GM23248 (cell line): Measurements from ENCODE around the gene DRC1. TPM values are rescaled to one million over a fixed set of nuclear protein-coding genes. Genes with fewer than 3 reads are reported as not detected.
A peak's percentile ranks its signal among the peaks of the same experiment; 100 is the strongest.

Experiments
- DNase-seq: peaks from one replicate; pipeline ENCODE4 v3.0.0-alpha.2; 2015
- H2AFZ ChIP-seq: fragments of 200-600 bp; sonication (generic); 2 replicates; pipeline ENCODE4 v1.6.1; 2016; ENCODE audit warnings: antibody characterized with exemption
- H3F3A ChIP-seq: fragments of 200-600 bp; sonication (generic); 2 replicates; pipeline ENCODE4 v1.6.1; 2016; ENCODE audit warnings: mild to moderate bottlenecking, antibody characterized with exemption, mixed run types; ENCODE audit not compliant: insufficient read depth
- H3K27ac ChIP-seq: fragments of 200-600 bp; sonication (generic); 2 replicates; pipeline ENCODE4 v1.5.1; 2016; ENCODE audit warnings: mild to moderate bottlenecking
- H3K27me3 ChIP-seq: fragments of 200-600 bp; sonication (generic); replicated peaks from 2 replicates; pipeline ENCODE4 v1.6.1; 2016; ENCODE audit warnings: mild to moderate bottlenecking; ENCODE audit not compliant: insufficient read depth
- H3K36me3 ChIP-seq: fragments of 200-600 bp; sonication (generic); 2 replicates; pipeline ENCODE4 v1.6.1; 2016; ENCODE audit warnings: low read depth, mild to moderate bottlenecking
- H3K4me1 ChIP-seq: fragments of 200-600 bp; sonication (generic); 2 replicates; pipeline ENCODE4 v1.6.1; 2016; ENCODE audit warnings: mild to moderate bottlenecking; ENCODE audit not compliant: insufficient read depth
- H3K4me2 ChIP-seq: fragments of 200-600 bp; sonication (generic); one replicate; pipeline ENCODE4 v1.6.1; 2016; ENCODE audit warnings: mild to moderate bottlenecking; ENCODE audit not compliant: unreplicated experiment
- H3K4me3 ChIP-seq: fragments of 200-600 bp; sonication (generic); 2 replicates; pipeline ENCODE4 v1.5.1; 2016; ENCODE audit warnings: mild to moderate bottlenecking
- H3K79me2 ChIP-seq: fragments of 200-600 bp; sonication (generic); 2 replicates; pipeline ENCODE4 v1.6.1; 2016; ENCODE audit warnings: mild to moderate bottlenecking; ENCODE audit not compliant: insufficient read depth
- H3K9ac ChIP-seq: fragments of 200-600 bp; sonication (generic); 2 replicates; pipeline ENCODE4 v1.6.1; 2016; ENCODE audit warnings: mild to moderate bottlenecking
- H3K9me2 ChIP-seq: fragments of 200-600 bp; sonication (generic); 2 replicates; pipeline ENCODE4 v1.6.1; 2016; ENCODE audit warnings: mixed run types, mild to moderate bottlenecking, moderate library complexity; ENCODE audit not compliant: insufficient read depth
- H3K9me3 ChIP-seq: fragments of 200-600 bp; sonication (generic); one replicate; pipeline ENCODE4 v1.6.1; 2017; ENCODE audit warnings: low read depth
- H4K20me1 ChIP-seq: fragments of 200-600 bp; sonication (generic); 2 replicates; pipeline ENCODE4 v1.6.0; 2016; ENCODE audit not compliant: insufficient read depth
- EZH2 ChIP-seq: fragments of 200-600 bp; sonication (generic); IDR thresholded peaks from 2 replicates; pipeline ENCODE4 v1.6.1; 2018; ENCODE audit warnings: antibody characterized with exemption, mild to moderate bottlenecking; ENCODE audit not compliant: insufficient read depth, poor library complexity, severe bottlenecking
- EZH2phosphoT487 ChIP-seq: fragments of 200-600 bp; sonication (generic); IDR thresholded peaks from 2 replicates; pipeline ENCODE4 v1.6.1; 2018; ENCODE audit warnings: antibody characterized with exemption, moderate library complexity, mild to moderate bottlenecking, low read depth; ENCODE audit not compliant: insufficient read depth
- WGBS, 2 experiments: methylation state at CpG; one replicate each; pipeline ENCODE4 v1.1.6; 2015 to 2017; ENCODE audit warnings: low lambda C conversion rate in 2 of 2, low coverage in 1 of 2; ENCODE audit errors: missing lambda C conversion rate in 2 of 2; 5-methylcytosine and 5-hydroxymethylcytosine counted together
- in situ Hi-C: fragments of 300-500 bp; cut with MboI; formaldehyde crosslinking; loops from 2 replicates; pipeline ENCODE4 v1.15.0; 2020
- polyA plus RNA-seq: library from polyadenylated mRNA; unstranded; fragments of >200 nt; fragmentation: Nextera tagmentation; extraction: Ambion mirVana; gene quantifications from 2 replicates; pipeline ENCODE4 v1.2.1, GENCODE V29; 2016
- total RNA-seq: library from RNA; depleted of rRNA; stranded (reverse); fragments of >200 nt; shearing (Covaris generic); gene quantifications from 2 replicates; pipeline ENCODE4 v1.2.3, GENCODE V29; 2014

Gene DRC1
- total and polyA plus RNA-seq, 2 experiments from 2014 or later = not detected

DNA sequence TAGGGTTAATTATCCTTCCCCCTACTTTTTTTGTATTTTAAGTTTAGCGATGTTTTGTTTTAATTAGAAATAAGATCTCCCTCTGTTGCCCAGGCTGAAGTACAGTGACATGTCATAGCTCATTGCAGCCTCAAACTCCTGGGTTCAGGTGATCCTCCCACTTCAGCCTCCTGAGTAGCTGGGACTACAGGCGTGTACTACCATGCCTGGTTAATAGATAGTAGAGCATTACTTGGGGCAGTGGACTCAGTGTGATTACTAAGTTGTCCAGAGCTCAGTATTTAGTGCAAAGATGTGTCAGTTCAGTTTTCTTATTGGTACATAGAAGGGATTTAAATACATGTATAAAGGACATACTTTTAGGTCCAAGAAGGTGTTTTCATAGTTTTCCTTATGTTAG, 45.6 kb upstream of the DRC1 start:
- 98% methylated on average over 2 of the region's 2 CpGs for WGBS, 2 experiments
- H3K27ac ChIP-seq = peak overlapping the region; percentile 66; the same call in 1 of the 2 replicates
- in situ Hi-C loops = no loop called here
- no peak overlapping the region for H2AFZ ChIP-seq
- H3K4me3 ChIP-seq = no peak overlapping the region
- peaks cover 19% of the 10 kb centered on the region for H3K4me1 ChIP-seq
- H3K79me2 ChIP-seq = peaks cover 100% of the 10 kb centered on the region
- no peaks in the 10 kb centered on the region for H4K20me1 ChIP-seq
- no peak overlapping the region for H3K9ac ChIP-seq
- no peaks in the 10 kb centered on the region for H3K27me3 ChIP-seq
- no peak for TF ChIP-seq EZH2
- H3K9me2 ChIP-seq = no peaks in the 10 kb centered on the region
- H3K4me2 ChIP-seq = peak overlapping the region; percentile 58
- no peaks in the 10 kb centered on the region for H3K9me3 ChIP-seq
- no peaks in the 10 kb centered on the region for H3K36me3 ChIP-seq
- peaks cover 9% of the 10 kb centered on the region; the same call in 1 of the 2 replicates for H3F3A ChIP-seq
- no peak for DNase-seq

DNA sequence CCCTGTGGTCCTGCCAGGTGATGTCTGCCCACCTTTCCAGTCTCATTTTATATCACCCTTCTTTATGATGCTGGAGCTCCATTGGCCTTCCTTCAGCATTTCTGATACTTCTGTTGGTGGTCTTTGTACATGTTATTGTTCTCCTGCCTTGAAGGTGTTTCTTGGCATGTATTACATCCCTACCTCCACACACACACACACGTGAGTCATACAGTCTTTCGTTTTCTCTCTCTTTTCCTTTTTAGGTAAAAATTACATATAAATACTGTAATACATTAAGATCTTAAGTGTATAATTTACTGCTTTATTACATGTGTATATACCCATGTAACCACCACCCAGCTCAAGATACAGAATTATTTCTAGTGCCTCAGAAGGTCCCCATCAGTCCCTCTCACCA, 44.9 kb upstream of the DRC1 start:
- no peaks in the 10 kb centered on the region for H3K9me2 ChIP-seq
- H3K4me2 ChIP-seq = no peak overlapping the region
- 58 to 74% methylated on average over 2 of the region's 2 CpGs for WGBS, 2 experiments
- H3K4me1 ChIP-seq = peaks cover 19% of the 10 kb centered on the region
- no peaks in the 10 kb centered on the region for H3K27me3 ChIP-seq
- peaks cover 100% of the 10 kb centered on the region for H3K79me2 ChIP-seq
- H2AFZ ChIP-seq = no peak overlapping the region
- in situ Hi-C loops = no loop called here
- H3F3A ChIP-seq = peaks cover 9% of the 10 kb centered on the region; the same call in 1 of the 2 replicates
- H3K9me3 ChIP-seq = no peaks in the 10 kb centered on the region
- no peak overlapping the region for H3K27ac ChIP-seq
- H3K36me3 ChIP-seq = no peaks in the 10 kb centered on the region
- H4K20me1 ChIP-seq = no peaks in the 10 kb centered on the region
- TF ChIP-seq EZH2 (no peak), EZH2phosphoT487 (no peak)
- H3K9ac ChIP-seq = no peak overlapping the region
- no peak overlapping the region for H3K4me3 ChIP-seq
- no peak for DNase-seq

DNA sequence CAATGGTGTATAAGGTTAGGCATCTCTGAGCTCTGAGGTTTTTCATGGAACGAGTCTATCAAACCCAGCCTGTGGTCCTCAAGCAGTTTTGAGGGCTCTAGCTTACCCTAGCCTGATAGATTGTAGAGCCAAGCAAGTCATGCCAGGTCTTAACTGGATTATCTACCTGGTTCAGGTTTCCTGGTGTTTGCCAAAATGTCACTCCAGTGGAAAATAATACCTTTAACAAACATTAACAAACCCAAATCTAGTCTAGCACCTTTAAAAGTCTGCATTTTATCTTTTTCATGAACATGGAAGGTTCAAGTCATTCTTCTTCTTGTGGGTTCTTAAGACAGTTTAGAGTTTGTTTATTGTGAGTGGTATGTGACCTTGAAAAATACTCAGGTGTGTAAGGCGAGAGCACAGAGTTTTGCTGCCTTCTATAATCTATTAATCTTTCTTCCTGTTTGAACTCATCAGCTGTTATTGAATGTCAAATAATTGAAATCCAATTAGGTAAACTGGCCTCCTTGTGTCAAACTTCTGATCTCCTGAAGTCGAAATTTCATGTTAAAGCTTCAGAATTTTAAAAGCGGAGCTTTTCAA, 41.7 kb upstream of the DRC1 start:
- Histone ChIP-seq H3K27ac (no peak overlapping the region), H3K9me2 (no peaks in the 10 kb centered on the region), H3K4me3 (no peak overlapping the region), H4K20me1 (peaks cover 5% of the 10 kb centered on the region; the same call in 1 of the 2 replicates), H3K27me3 (no peaks in the 10 kb centered on the region), H3K4me2 (no peak overlapping the region), H3F3A (peaks cover 5% of the 10 kb centered on the region; the same call in 1 of the 2 replicates), H2AFZ (no peak overlapping the region), H3K9me3 (no peaks in the 10 kb centered on the region), H3K4me1 (peaks cover 19% of the 10 kb centered on the region), H3K79me2 (peaks cover 100% of the 10 kb centered on the region), H3K9ac (no peak overlapping the region), H3K36me3 (no peaks in the 10 kb centered on the region)
- DNase-seq = no peak
- in situ Hi-C loops = no loop called here
- TF ChIP-seq EZH2 (no peak), EZH2phosphoT487 (no peak)
- 94 to 98% methylated on average over 4 of the region's 4 CpGs for WGBS, 2 experiments

DNA sequence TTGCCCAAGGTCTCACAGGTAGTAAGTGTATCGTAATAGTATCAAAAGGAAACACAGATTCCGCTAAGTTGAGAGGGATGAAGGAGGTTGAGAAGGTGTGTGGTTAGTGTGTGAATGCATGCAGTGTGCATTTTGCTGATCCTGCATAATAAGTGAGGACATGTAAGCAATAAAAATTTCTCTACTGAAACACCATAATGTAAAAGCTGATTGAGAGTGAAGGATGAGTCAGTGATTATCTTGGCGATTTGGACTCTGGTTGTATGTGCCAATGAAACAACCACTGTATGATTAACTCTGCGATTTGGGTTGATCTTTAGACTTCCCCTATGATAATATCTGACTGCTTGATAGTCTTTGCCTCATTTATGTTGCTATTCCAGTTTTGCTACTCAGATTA, 38.4 kb upstream of the DRC1 start:
- no peak overlapping the region for H3K9ac ChIP-seq
- in situ Hi-C loops = no loop called here
- no peak for TF ChIP-seq EZH2
- no peak for TF ChIP-seq EZH2phosphoT487
- no peaks in the 10 kb centered on the region for H3F3A ChIP-seq
- H4K20me1 ChIP-seq = peaks cover 5% of the 10 kb centered on the region; the same call in 1 of the 2 replicates
- no peak overlapping the region for H2AFZ ChIP-seq
- H3K79me2 ChIP-seq = peaks cover 77% of the 10 kb centered on the region
- DNase-seq = peak; percentile 57
- H3K27ac ChIP-seq = no peak overlapping the region
- WGBS, 2 experiments = 80 to 81% methylated on average over 4 of the region's 4 CpGs
- no peak overlapping the region for H3K4me2 ChIP-seq
- H3K9me3 ChIP-seq = no peaks in the 10 kb centered on the region
- H3K36me3 ChIP-seq = peaks cover 11% of the 10 kb centered on the region
- no peaks in the 10 kb centered on the region for H3K27me3 ChIP-seq
- no peak overlapping the region for H3K4me3 ChIP-seq
- H3K9me2 ChIP-seq = no peaks in the 10 kb centered on the region
- H3K4me1 ChIP-seq = 0 out of 2 replicates have a peak, but pooled peaks cover 7% of the 10 kb centered on the region
